Middle frontal gyrus (tissue), 1 donor: ENCODE measurements around the gene RILP.

Source experiments
- DNase-seq: peaks from one replicate; pipeline ENCODE4 v3.0.0-alpha.2; 2015; ENCODE audit warnings: low spot score; ENCODE audit errors: extremely low spot score

RILP gene

GRCh38 chr17:1604831-1605528, 44.7 kb downstream of the RILP start:
- DNase-seq = no peak

GRCh38 chr17:1601571-1601970, 48.1 kb downstream of the RILP start:
- DNase-seq = no peak

- DNase-seq = no peak
Observed at GRCh38 chr17:1598399-1599095, 51.1 kb downstream of the RILP start.

- no peak for DNase-seq
Observed at GRCh38 chr17:1597861-1598342, 51.8 kb downstream of the RILP start.
